GM13976 (cell line): ENCODE measurements around the gene HES6.

Experiments used
- DNase-seq: peaks from one replicate; pipeline ENCODE4 v3.0.0; 2012; ENCODE audit warnings: low spot score
- in situ Hi-C: fragments of 300-500 bp; cut with MboI; formaldehyde crosslinking; loops from one replicate; pipeline ENCODE4 v1.12.0; 2022; ENCODE audit warnings: low sequenced_read_pairs, mixed read lengths, inconsistent platforms; ENCODE audit not compliant: unreplicated experiment
- TF ChIP-seq, protein P1 (sequence below): IDR thresholded peaks from 2 replicates; pipeline ENCODE4 v1.5.1; 2012; ENCODE audit warnings: borderline replicate concordance, mild to moderate bottlenecking; ENCODE audit not compliant: insufficient read depth; ENCODE audit errors: extremely low read depth, missing control alignments, control extremely low read depth

Gene HES6

DNA sequence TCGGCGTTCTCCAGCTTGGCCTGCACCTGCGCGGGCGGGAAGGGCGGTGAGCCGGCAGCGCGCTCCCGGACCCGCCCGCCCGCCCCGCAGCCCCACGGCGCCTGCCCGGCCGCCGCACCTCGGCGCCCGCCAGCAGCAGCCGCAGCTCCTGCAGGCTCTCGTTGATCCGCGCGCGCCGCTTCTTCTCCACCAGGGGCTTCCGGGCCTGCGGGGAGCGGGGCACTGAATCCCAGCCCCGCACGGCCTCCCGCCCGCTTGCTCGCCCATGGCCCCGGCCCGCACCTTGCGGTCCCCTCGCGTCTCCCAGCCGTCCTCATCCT is 335 bp downstream of the HES6 start:
- DNase-seq, result no peak
- in situ Hi-C loops, result no loop called here
- TF ChIP-seq, protein P1, sequence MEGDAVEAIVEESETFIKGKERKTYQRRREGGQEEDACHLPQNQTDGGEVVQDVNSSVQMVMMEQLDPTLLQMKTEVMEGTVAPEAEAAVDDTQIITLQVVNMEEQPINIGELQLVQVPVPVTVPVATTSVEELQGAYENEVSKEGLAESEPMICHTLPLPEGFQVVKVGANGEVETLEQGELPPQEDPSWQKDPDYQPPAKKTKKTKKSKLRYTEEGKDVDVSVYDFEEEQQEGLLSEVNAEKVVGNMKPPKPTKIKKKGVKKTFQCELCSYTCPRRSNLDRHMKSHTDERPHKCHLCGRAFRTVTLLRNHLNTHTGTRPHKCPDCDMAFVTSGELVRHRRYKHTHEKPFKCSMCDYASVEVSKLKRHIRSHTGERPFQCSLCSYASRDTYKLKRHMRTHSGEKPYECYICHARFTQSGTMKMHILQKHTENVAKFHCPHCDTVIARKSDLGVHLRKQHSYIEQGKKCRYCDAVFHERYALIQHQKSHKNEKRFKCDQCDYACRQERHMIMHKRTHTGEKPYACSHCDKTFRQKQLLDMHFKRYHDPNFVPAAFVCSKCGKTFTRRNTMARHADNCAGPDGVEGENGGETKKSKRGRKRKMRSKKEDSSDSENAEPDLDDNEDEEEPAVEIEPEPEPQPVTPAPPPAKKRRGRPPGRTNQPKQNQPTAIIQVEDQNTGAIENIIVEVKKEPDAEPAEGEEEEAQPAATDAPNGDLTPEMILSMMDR, result no peak

DNA sequence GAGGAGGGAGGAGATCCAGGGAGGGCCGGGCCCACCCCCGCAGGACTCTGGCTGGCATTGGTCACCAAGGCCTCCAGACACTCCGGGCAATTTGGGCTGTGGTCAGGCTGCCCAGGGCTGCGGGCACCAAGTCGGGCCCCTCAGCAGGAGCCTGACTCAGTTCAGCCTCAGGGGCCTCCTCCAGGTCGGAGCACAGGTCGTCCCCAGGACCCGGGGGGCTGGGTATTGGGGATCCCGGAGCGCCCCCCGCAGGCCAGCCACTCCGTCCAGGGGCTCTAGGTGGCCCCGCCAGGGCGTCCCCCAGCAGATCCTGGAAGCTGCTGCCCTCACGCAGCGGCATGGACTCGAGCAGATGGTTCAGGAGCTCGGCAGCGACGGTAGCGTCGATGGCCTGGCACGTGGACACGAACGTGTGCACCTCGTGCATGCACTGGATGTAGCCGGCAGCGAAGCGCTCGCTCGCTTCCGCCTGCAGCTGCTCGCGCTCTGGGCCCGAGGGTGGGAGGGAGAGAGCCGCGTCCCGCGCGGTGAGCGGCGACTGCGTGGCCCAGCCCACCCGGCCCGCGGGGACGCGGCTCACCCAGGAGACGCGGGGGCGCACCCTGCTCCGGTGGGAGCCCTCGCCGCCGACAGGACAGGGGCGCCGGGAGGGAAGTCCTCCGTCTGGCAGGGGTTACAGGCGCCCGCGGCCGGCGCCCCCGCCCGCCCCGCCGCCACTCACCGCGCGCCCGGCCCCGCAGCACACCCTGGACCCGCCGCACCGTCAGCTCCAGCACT is 884 bp downstream of the HES6 start:
- no peak for DNase-seq
- TF ChIP-seq, protein P1, result no peak
- in situ Hi-C loops, result no loop called here

DNA sequence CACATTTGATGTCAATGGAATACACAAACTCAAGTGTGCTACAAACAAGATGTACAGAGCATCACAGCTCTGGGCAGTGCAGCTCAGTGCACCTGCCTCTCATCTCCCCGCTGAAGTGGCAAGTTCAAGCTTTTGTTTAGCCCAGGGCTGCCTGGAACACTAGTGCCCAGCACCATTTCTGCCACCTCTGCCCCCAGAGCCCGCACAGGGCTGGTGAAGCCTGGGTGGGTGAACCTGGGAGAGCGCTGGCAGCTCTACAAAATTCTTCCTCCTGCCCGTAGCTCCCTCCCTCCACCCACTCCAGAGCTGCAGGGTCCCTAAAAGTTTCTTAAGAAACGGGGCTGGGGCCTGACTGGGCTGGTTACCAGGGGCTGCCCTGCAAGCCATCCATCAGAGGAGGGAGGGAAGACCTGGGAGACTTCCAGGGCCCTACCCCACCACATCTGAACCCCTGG is 1.5 kb downstream of the HES6 start:
- in situ Hi-C loops, result no loop called here
- DNase-seq, result no peak
- TF ChIP-seq, protein P1, result no peak

DNA sequence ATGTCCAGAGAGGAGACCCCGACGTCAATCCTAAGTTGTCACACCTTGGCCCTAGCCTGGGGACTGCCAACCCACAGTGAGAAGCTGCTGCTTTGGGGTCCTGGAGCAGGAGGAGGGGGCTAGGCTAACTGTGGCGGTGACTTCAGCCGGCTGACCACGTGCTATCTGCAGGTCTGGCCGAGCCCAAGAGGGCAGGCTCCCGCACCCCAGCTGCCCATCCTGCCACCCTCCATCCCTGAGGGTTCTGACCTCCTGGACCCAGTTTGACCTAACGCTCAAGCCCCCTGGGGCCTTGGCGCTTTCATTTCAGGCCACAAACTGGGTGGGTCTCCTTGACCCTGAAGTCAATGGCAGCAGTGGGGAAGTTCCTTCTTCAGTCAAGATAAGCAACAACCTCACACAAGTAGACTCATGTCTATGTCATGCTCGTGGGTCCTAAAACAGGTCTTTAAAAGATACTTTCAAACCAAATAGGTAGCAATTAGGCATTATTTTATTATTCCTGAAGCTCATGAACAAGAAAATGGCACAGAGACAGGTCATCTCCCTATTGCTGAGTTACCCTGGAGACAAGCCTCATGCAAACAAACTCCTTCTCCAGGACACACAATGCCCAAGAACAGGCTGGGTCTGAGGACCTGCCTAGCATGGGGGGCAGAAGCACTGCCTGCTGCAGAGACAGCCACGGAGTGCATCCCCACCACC is 2.3 kb downstream of the HES6 start:
- no peak for DNase-seq
- in situ Hi-C loops, result no loop called here
- TF ChIP-seq, protein P1, result no peak

DNA sequence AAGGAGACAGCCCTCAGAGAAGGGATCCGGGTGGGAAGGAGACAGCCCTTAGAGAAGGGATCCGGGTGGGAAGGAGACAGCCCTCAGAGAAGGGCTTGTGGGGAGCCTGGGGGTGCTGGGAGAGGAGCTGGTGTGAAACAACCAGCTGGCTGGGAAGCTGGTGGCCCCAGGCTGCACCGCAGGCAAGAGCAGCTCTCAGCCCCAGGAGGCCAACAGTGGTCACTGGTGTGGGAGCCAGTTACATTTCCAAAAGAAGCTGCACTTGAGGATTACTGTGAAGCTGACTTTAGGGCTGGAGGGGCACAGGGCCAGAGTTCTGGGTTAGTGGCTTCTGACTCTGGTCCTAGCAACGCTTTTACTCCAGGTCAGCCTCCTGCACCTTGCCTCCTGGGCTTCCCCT is 3.3 kb downstream of the HES6 start:
- TF ChIP-seq, protein P1, result no peak
- no peak for DNase-seq
- in situ Hi-C loops, result no loop called here

DNA sequence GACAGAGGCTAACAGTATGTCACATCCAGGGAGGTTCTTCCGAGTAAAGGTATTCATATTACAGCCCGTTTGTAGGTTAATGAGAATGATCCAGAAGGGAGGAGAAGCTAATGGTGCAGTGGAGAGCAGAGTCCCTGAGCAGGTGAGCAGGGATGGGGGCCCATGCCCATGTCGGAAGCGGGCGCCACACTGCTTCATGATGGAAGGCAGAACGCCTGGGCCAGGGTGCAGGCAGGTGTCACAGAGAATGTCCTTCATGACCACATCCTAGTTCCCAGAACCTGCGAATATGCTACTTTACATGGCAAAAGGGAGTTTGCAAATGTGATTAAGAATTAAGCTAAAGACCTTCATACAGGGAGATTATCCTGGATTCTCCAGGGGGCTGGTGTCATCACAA is 4.0 kb downstream of the HES6 start:
- TF ChIP-seq, protein P1, result no peak
- no peak for DNase-seq
- in situ Hi-C loops, result no loop called here

DNA sequence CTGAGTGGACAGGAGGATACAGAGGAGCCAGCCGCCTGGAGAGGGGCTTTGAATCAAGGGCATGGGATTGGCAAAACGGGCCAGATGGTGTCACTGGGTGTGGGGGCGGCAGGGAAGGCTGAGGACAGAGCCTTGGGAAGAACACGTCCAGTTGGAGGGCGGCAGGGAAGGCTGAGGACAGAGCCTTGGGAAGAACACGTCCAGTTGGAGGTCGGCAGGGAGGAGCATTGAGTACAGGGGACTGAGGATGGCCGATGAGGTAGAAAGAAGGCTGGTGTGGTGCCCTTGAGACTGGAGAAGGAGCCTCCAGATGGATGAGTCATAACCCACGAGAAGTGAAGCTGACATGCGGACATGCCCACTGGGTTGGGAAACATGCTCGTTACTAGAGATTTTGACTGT is 4.5 kb downstream of the HES6 start:
- in situ Hi-C loops, result no loop called here
- peak; percentile 20 for DNase-seq
- TF ChIP-seq, protein P1, result no peak
